IMR-90 (cell line): ENCODE results near the gene TMEM81.

Experiments used
- BHLHE40 ChIP-seq: fragments of 150-350 bp; IDR thresholded peaks from 2 replicates; pipeline ENCODE4 v1.6.1; 2016; ENCODE audit warnings: mild to moderate bottlenecking, low read depth, low read length
- CEBPB ChIP-seq: IDR thresholded peaks from 2 replicates; pipeline ENCODE4 v1.6.1; 2012; ENCODE audit warnings: low read depth, low read length, improper control_type of control experiment
- CHD1 ChIP-seq: IDR thresholded peaks from 2 replicates; pipeline ENCODE4 v1.6.1; 2012; ENCODE audit warnings: low read depth, low read length, improper control_type of control experiment
- CTCF ChIP-seq: conservative IDR thresholded peaks from 2 replicates; pipeline ENCODE4 v1.5.1; 2012; ENCODE audit warnings: mild to moderate bottlenecking, low read depth, low read length, improper control_type of control experiment
- ELK1 ChIP-seq: fragments of 150-350 bp; IDR thresholded peaks from 2 replicates; pipeline ENCODE4 v1.6.1; 2016; ENCODE audit warnings: low read depth, mild to moderate bottlenecking, low read length, moderate library complexity, borderline replicate concordance
- FOS ChIP-seq: fragments of 150-350 bp; IDR thresholded peaks from 2 replicates; pipeline ENCODE4 v1.6.1; 2016; ENCODE audit warnings: low read depth, low read length
- MAFK ChIP-seq: IDR thresholded peaks from 2 replicates; pipeline ENCODE4 v1.6.1; 2012; ENCODE audit warnings: low read depth, low read length, improper control_type of control experiment
- MXI1 ChIP-seq: IDR thresholded peaks from 2 replicates; pipeline ENCODE4 v1.6.1; 2012; ENCODE audit warnings: low read depth, mild to moderate bottlenecking, low read length, moderate library complexity, borderline replicate concordance
- NFE2L2 ChIP-seq: fragments of 150-350 bp; IDR thresholded peaks from 2 replicates; pipeline ENCODE4 v1.6.1; 2016; ENCODE audit warnings: low read depth, mild to moderate bottlenecking, low read length
- POLR2A ChIP-seq: IDR thresholded peaks from 2 replicates; pipeline ENCODE4 v1.6.1; 2012; ENCODE audit warnings: mild to moderate bottlenecking, low read depth, low read length
- RAD21 ChIP-seq: IDR thresholded peaks from 2 replicates; pipeline ENCODE4 v1.6.1; 2012; ENCODE audit warnings: low read length, improper control_type of control experiment
- SMC3 ChIP-seq: fragments of 150-350 bp; IDR thresholded peaks from 2 replicates; pipeline ENCODE4 v1.6.1; 2016; ENCODE audit warnings: low read depth, mild to moderate bottlenecking, antibody characterized with exemption, low read length, moderate library complexity
- USF2 ChIP-seq: fragments of 150-350 bp; IDR thresholded peaks from 2 replicates; pipeline ENCODE4 v1.6.1; 2017; ENCODE audit warnings: mild to moderate bottlenecking, antibody characterized with exemption, low read length, low read depth

- no peak for TF ChIP-seq CEBPB
- TF ChIP-seq BHLHE40: no peak
- TF ChIP-seq CTCF: no peak
- no peak for TF ChIP-seq POLR2A
- TF ChIP-seq NFE2L2: no peak
- TF ChIP-seq USF2: no peak
- TF ChIP-seq ELK1: no peak
- no peak for TF ChIP-seq MAFK
- no peak for TF ChIP-seq SMC3
- no peak for TF ChIP-seq MXI1
- TF ChIP-seq RAD21: no peak
- TF ChIP-seq FOS: no peak
- no peak for TF ChIP-seq CHD1
These were observed 6.3 kb downstream of the TMEM81 start for GRCh38 chr1:205077934-205078311.
